NCI-H446 treated with DMSO at 0.1 percent for 48 hours (cell line): ENCODE measurements around the gene RCAN2.

Experiments used
- DNase-seq: peaks from one replicate; lab custom pipeline; 2025; lab: John Stamatoyannopoulos, UW

RCAN2 gene

GRCh38 chr6:46254331-46254730 is 236.9 kb downstream of the RCAN2 start:
- DNase-seq: no peak

GRCh38 chr6:46251583-46252339 is 239.5 kb downstream of the RCAN2 start:
- no peak for DNase-seq

- DNase-seq: no peak
Measured at GRCh38 chr6:46248143-46248542, 243.1 kb downstream of the RCAN2 start.

GRCh38 chr6:46246727-46247126 is 244.5 kb downstream of the RCAN2 start:
- no peak for DNase-seq

GRCh38 chr6:46246081-46246480 is 245.2 kb downstream of the RCAN2 start:
- DNase-seq: no peak

- no peak for DNase-seq
Measured at GRCh38 chr6:46244670-46245069, 246.6 kb downstream of the RCAN2 start.

GRCh38 chr6:46243754-46244153 is 247.5 kb downstream of the RCAN2 start:
- DNase-seq: no peak

- no peak for DNase-seq
Measured at GRCh38 chr6:46242921-46243320, 248.3 kb downstream of the RCAN2 start.

GRCh38 chr6:46240866-46241565 is 250.2 kb downstream of the RCAN2 start:
- DNase-seq: no peak

- no peak for DNase-seq
Measured at GRCh38 chr6:46236752-46237151, 254.5 kb downstream of the RCAN2 start.

GRCh38 chr6:46235242-46235641 is 256.0 kb downstream of the RCAN2 start:
- DNase-seq: no peak

- DNase-seq: no peak
Measured at GRCh38 chr6:46234700-46235099, 256.5 kb downstream of the RCAN2 start.

GRCh38 chr6:46234156-46234556 is 257.1 kb downstream of the RCAN2 start:
- DNase-seq: no peak

GRCh38 chr6:46233129-46233528 is 258.1 kb downstream of the RCAN2 start:
- no peak for DNase-seq

GRCh38 chr6:46222286-46222685 is 269.0 kb downstream of the RCAN2 start:
- no peak for DNase-seq

GRCh38 chr6:46221222-46221793 is 269.9 kb downstream of the RCAN2 start:
- DNase-seq: no peak

- DNase-seq: no peak
Measured at GRCh38 chr6:46220352-46221221, 270.7 kb downstream of the RCAN2 start.

GRCh38 chr6:46219661-46220060 is 271.6 kb downstream of the RCAN2 start:
- DNase-seq: no peak

- no peak for DNase-seq
Measured at GRCh38 chr6:46218457-46218856, 272.8 kb downstream of the RCAN2 start.

GRCh38 chr6:46217671-46218131 is 273.5 kb downstream of the RCAN2 start:
- no peak for DNase-seq

GRCh38 chr6:46216879-46217278 is 274.4 kb downstream of the RCAN2 start:
- DNase-seq: no peak

- no peak for DNase-seq
Measured at GRCh38 chr6:46215777-46216176, 275.5 kb downstream of the RCAN2 start.
